Measurements from ENCODE around the gene NOL3.

NOL3 gene

DNA sequence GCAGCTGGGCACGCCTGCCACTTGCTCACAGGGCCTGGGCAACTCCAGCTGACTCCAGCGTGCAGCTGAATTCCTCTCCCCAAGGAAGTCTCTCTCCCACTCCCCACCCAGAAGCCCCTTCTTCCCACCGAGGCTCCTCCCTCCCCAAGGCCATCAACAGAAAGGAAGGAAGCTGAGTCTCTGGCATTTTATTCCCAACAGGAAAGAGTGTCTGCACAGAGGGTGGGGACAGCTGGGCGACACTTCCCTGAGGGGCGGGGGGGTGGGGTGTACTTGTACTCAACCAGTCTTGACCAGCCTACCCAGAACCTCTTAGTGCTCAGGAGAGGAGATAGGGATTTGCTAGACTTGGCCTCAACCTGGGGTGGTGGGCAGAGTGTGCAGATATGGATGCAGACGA, 19.7 kb downstream of the NOL3 start, which contains the start of gene EXOC3L1:
EXOC3L1 (minus strand) TSS at position 96 of the 400 bp plus-strand sequence. CDS start 460 bp downstream, outside the sequence.
- DNase-seq (ENCODE audit: low spot score), result no peak

GRCh38 chr16:67190448-67191399, 20.4 kb downstream of the NOL3 start:
- no peak for DNase-seq (ENCODE audit: low spot score)

DNA sequence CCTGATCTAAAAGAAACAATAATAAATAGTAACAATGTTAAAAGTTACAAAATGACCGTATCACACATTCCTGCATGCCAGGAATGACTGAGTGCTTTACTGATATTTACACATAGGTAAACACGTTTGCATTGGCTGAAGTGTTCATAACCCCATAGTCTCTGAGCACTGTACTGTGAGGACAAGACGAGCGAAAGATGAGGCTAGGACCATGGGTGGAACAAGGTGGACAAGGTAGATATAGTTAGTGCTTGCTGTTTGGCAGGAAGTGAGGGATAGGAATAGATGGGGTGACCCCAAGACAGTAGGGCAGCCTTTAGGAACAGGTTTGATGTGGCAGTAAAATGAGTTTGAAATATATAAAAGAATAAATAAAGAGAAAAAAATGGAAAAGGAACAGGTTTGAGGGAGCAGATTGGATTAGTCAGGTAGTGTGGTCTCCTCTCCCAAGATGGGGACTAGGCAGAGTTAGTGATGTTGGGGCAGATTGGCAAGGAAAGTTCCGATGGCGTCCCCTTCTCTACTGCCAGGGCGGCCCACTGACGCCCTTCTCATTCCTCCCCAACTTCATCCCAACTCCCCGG, 21.2 kb downstream of the NOL3 start:
- no peak for DNase-seq (ENCODE audit: low spot score)

GRCh38 chr16:67191995-67192681, 21.8 kb downstream of the NOL3 start, which contains the start of gene E2F4:
Gene E2F4 (plus strand): TSS chr16:67192155. CDS start chr16:67192228, 73 bp downstream.
- DNase-seq (ENCODE audit: low spot score), result peak; percentile 93

- no peak for DNase-seq (ENCODE audit: low spot score)
Measured at GRCh38 chr16:67192781-67193361, 22.5 kb downstream of the NOL3 start.

DNA sequence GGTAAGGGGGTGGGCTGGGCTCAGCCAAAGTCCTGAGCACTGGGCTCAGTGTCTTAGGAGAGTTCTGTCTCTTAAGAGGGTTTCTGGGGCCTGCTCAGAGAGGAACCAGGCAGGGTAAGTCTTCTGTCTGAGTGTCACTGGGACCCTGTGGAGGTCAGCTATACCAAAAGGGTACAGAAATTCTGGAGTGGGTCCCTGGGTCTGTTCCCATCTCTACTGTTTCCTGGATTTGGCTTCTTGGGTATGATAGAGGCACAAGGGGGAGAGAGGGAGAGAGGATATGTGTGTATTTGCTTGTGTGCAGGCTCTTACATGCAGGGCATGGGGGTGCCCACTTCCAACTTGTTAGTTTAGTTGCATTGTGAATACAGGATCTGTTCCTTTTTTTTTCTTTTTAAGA, 23.2 kb downstream of the NOL3 start:
- DNase-seq (ENCODE audit: low spot score), result no peak

DNA sequence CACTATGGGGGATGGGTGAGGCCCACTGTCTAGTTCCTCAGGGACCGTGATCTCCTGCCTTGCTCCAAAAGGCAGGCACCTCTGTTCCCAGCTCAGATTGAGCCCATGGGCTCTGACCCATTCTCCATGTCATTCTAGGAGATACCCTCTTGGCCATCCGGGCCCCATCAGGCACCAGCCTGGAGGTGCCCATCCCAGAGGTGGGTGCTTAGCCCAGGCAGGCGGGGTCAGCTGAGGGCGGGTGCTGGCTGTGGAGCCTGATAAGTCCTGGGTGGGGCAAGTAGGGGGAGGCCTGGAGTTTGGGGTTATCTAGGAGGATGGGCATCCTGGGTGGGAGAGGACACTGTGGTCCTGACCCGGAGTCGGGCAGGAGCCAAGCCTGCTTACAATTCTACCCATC, 23.9 kb downstream of the NOL3 start:
- no peak for DNase-seq (ENCODE audit: low spot score)

GRCh38 chr16:67195676-67196075, 25.3 kb downstream of the NOL3 start:
- no peak for DNase-seq (ENCODE audit: low spot score)

DNA sequence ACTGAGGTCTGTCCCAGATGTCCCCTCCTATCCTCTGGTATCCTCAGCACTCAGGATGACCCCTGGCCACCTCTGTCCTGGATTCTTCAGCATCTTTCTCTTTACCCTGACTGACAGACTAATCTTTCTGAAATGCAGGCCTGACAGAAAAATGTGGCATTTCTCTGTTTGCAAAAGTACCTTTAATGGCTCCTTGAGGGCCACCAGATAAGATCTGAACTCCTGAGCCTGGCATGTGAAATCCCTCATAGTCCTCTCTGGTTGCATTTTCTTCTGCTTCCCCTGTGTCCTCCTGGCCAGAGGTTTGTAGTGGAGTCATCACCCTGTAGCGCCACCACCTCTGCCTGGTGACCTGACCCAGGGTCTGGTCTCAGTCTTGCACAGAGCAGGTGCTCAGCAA, 26.5 kb downstream of the NOL3 start:
- no peak for DNase-seq (ENCODE audit: low spot score)

- no peak for DNase-seq (ENCODE audit: low spot score)
Measured at GRCh38 chr16:67197704-67198103, 27.4 kb downstream of the NOL3 start.

DNA sequence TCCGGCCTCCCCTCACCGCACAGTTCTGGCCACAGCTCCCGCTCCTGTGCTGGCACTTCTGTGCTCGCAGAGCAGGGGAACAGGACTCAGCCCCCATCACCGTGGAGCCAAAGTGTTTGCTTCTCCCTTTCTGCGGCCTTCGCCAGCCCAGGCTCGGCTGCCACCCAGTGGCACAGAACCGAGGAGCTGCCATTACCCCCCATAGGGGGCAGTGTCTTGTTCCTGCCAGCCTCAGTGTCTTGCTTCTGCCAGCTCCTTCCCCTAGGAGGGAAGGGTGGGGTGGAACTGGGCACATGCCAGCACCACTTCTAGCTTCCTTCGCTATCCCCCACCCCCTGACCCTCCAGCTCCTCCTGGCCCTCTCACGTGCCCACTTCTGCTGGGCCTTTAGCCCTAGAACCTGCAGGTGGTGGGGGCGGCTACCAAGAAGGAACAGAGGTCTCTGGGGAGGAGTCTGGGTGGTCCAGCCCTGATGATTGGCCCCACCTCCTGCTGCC, 27.9 kb downstream of the NOL3 start:
- DNase-seq (ENCODE audit: low spot score), result no peak

DNA sequence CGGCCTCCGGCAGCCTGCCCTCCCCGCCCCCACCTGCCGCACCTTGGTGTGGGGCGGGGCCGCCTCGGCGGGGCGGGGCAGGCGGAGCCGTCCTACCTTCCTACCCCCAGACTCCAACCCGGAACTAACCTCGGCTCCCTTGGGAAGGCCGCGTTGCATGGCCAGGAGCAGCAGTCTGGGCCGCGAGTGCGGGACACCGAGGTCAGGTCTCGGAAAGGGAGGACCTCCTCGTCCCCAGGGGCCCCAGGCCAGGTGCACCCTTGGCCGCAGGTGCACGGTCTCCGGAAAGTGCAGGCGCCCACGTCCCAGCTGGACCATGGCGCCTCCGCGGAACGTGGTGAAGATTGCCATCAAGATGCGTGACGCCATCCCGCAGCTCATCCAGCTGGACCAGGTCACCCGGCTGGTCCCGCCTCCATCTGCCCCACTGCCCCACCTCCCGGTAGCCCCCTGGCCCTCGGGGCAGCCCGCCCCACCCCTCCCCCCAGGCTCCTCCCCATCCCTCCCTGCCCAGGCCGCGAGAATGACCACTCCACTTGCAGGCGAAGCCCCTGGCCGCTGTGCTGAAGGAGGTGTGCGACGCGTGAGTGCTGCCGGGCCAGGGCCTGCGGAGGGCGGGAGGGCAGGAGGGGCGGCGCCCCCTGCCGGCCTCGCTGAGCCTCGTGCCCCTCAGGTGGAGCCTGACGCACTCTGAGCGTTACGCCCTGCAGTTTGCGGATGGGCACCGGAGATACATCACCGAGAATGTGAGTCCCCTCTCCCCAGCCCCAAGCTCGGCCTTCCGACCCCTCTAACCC, 28.9 kb downstream of the NOL3 start, which contains the start of gene ELMO3:
ELMO3 (plus strand) TSS at position 121 of the 797 bp plus-strand sequence; CDS start at position 317, 196 bp downstream.
- DNase-seq (ENCODE audit: low spot score), result no peak

- no peak for DNase-seq (ENCODE audit: low spot score)
Measured at GRCh38 chr16:67199808-67200198, 29.5 kb downstream of the NOL3 start.

DNA sequence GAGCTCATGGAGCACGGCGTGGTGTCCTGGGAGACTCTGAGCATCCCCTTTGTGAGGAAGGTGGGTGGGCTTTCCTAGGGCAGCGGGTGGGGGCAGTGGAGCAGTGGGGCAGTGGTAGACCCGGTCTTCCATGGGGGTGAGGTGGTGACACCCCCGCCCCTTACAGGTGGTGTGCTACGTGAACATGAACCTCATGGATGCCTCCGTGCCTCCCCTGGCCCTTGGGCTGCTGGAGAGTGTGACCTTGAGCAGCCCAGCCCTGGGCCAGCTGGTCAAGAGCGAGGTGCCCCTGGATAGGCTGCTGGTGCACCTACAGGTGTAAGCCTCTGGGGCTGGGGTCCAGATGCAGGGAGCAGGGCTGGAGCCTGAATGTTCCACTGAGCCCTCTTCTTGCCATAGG, 30.2 kb downstream of the NOL3 start:
- no peak for DNase-seq (ENCODE audit: low spot score)

- no peak for DNase-seq (ENCODE audit: low spot score)
Measured at GRCh38 chr16:67201411-67202345, 31.3 kb downstream of the NOL3 start.

- no peak for DNase-seq (ENCODE audit: low spot score)
Measured at GRCh38 chr16:67202426-67202825, 32.1 kb downstream of the NOL3 start.

DNA sequence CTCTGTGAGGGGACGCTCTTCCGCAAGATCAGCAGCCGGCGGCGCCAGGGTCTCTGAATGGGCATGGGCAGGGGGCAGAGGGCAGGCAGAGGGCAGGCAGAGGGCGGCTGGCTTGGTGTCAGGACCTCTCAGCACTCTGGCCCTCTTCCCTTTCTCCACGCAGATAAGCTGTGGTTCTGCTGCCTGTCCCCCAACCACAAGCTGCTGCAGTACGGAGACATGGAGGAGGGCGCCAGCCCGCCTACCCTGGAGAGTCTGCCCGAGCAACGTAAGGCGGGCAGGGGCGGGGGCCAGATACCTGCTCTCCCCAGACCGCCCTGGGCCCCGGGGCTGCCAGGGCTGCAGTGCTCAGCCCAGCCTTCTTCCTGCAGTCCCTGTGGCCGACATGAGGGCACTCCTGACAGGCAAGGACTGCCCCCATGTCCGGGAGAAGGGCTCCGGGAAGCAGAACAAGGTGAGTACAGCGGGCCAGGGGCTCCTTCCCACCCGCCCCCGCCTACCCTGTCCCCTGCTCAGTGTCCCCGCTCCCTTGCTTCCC, 32.7 kb downstream of the NOL3 start:
- DNase-seq (ENCODE audit: low spot score), result no peak

- no peak for DNase-seq (ENCODE audit: low spot score)
Measured at GRCh38 chr16:67204076-67204475, 33.7 kb downstream of the NOL3 start.

DNA sequence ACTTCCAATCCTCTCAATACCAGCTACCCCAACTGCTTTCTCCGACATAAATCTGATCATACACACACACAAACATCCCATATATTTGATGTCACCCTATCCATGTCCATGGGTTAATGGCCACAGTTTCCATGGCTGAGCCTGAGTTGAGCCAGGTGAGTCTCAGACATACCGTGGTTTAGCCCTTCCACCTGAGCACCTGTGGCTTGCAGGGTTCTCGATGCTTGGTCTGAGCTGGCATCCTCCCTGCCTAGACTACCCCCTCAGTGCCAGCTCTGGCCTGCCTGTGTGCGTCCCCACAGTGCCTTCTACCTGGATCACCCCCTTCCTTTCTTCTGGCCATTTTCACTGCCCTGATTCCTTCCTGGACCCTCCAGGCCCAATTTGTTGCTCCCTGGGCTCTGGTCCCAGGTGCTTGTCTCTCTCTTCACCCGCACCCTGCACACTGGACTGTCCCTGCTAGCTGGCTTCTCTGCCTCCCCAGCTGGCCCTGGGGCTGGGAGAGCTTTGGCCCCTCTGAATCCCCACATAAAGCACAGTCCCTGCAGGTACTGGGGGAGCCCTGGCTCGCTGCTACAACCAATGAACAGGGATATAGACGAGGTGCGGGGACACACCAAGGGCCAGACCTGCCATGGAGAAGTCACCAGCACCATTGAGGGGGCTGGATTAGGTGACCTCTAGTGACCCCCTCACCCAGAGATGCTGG, 35.9 kb downstream of the NOL3 start:
- DNase-seq (ENCODE audit: low spot score), result no peak

Measured in left forelimb (tissue), 1 donor.